T follicular helper cell (primary cell): ENCODE results near the gene NCKAP5L.
"Not testable (repeated sequence)": the region's sequence is repeated elsewhere in the genome, so short reads cannot be mapped to it uniquely, and the experiment has no call there.

Source experiments
- DNase-seq: peaks from one replicate; pipeline ENCODE4 v3.0.0-alpha.2; 2020; ENCODE audit warnings: low read depth

NCKAP5L gene

GRCh38 chr12:49800421-49801140 lies 27.6 kb downstream of the NCKAP5L start:
- DNase-seq = no peak

DNA sequence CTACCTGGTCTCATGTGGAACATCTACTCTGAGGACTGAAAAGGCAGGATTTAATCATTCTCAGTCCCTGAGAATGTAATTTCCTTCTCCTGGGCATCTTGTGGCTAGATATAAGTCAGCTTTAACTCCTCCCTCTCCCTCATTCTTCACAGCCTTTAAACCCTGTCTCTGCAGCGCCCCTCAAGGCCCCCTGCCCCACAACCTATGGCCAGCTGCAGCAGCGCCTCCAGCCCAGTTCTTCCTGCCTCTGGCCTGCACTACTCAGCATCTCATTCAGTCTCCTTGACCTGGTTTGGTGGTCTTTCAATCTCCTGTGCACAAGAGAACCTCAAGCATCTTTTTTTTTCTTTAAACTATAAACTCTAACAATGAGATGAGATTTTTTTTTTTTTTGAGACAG lies 29.3 kb downstream of the NCKAP5L start:
- DNase-seq = no peak

GRCh38 chr12:49798248-49798647 lies 30.0 kb downstream of the NCKAP5L start:
- no peak for DNase-seq

DNA sequence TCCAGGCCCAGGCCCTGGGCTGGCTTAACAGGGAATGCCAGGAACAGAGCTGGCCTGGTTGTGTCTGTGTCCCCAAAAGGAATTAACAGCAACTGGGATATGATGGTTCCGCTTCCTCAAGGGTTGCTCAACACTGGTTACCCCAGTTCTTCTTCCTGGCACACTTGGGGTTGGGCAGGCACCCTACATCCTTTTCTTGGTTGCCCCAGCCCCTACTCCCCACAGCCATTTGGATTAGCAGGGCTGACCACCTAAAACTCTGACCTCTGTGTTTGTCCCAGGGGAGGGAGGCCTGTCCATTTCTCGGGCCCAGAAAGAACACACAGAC lies 30.8 kb downstream of the NCKAP5L start:
- no peak for DNase-seq

DNA sequence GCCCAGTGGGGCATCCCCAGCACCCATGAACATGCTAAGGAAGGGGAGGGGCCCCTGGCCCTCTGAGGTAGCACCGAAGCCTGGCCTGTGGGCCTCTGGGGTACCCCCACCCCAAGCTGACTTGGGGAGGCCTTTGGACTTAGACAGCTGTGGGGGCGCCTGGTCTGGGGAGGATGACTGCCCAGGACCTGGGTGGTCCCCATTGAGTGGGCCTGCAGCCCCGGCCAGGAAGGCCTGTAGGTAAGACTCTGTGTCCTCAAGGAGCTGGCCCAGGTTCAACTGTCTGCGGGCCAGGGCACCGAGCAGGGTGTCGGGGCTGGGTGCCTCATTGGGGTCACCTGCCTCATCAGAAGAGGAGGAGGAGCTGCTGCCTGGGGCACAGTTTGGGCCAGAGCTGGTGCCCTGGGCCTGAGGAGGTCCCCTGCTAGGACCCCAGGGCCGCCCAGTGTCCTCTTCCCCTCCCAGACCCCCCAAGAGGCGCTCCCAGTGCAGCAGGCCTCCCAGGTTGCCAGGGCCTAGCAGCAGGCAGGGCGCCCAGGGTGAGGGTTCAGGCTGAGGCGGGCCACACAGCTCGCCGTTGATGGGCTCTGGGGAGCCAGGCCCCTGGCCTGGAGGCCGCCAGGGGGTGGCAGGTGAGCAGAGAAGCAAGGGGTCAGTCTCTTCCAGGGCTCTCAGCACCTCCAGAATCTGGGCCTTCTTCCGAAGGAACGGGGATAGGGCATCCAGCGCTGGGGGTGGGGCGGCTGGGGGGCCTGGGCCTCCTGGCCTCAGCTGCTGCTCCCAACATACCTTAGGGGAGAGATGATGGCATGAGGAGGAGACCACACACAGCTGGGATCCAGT lies 31.4 kb downstream of the NCKAP5L start:
- no peak for DNase-seq

- DNase-seq = no peak
These were observed 32.1 kb downstream of the NCKAP5L start for GRCh38 chr12:49796155-49796554.

DNA sequence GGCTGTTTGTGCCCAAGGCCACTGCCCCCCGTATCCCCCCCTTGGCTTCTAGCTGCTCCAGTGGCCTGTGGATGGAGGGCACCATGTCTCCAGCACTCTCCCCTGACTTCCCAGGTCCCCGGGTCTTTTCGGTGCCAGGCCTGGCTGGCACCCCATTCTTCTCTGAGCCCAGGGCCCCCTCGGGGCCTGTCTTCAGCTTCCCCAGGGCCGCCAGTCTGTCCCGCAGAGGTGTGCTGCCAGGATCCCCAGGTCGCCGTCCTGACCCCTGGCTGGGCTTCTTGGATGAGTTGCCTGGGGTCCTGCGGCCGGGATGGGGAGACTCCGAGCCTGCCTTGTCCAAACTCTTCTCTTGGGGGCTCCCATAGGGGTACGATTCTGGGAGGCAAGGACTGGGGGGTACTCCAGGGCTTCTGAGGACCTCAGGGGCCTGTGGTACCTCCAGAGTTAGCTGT lies 32.5 kb downstream of the NCKAP5L start:
- no peak for DNase-seq

GRCh38 chr12:49794811-49795653 lies 33.2 kb downstream of the NCKAP5L start:
- DNase-seq = no peak

- DNase-seq = no peak
These were observed 34.2 kb downstream of the NCKAP5L start for GRCh38 chr12:49794021-49794420.

DNA sequence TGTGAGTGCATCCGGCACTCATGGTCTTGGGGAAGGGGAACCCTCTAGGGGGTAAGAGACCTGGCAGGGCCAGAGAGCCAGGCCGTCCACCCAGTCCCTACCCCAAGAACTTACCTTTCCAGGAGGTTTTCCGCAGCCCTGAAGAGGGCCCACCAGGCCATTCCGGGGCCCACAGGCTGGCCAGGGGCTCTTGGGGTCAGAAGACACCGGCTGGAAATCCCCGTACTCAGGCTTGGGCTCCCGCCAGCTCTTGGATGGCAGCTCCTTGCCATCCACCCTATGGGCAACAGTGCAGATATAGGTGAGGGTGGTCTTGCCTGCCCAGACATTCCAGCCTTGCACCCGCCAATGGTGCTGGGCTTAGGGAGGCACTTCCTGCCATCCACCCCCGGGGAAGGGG lies 34.6 kb downstream of the NCKAP5L start:
- DNase-seq = no peak

DNA sequence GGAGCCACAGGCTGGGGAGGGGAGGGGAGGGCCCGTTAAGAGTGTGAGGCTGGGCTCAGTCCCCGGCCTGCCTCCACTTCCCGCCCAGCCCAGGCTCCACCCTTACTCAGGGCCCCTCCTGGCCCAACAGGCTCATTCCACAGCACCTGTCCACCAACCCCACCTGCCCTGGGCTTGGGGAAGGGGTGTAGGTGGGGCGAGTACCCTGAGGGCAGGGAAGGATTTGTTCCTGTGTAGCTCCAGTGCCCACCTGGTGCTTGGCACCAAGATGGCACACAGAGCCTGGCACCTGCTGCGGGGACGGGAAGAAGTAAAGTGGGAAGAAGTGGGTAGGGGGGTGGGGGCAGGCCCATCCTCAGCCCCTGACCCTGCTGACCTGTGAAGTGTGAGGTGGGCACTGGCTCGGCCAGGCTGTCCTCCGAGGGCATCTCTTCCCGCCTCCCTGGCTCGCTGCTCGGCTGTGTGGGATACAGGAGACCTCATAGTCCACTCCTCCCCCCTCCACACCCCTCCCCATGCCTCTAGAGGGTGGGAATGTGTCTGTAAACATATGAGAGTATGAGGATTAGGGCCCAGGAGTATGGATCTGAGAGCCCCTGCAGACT lies 35.1 kb downstream of the NCKAP5L start:
- DNase-seq = no peak

DNA sequence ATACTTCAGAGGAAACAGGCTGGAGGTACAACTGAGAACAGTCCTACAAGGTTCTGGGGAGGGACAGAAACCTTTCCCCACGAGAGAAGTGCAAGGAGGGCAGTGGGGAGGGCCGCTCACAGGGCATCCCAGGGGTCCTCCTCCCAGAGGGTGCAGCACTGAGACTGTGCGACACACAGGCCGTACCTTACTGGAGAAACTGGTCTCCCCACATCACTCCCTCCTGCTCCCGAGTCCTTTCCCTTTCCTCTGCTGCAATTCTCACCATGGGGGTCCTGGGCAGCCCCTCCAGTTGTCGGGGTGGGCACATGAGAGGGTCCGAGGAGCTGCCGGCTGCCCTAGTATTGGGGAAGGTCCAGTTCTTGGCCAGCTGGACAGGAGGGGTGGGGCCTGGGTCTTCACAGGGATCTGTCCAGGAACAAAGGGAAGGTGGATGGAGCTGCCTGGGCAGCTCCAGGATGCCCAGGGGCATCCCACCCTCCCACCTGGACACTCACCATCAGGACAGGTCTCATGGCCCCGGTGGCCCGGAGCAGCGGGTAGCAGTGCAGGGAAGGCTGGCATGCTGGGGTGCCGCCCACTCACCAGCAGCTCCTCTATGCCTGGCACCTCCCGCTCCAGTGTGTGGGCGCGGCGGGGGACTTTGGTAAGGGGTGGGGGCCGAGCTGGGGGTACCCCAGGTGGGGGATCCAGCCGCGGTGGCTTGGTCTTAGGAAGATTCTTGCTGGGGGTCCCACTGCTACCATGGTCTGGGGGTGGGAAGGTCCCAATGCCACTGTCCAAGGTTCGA lies 35.8 kb downstream of the NCKAP5L start:
- no peak for DNase-seq

DNA sequence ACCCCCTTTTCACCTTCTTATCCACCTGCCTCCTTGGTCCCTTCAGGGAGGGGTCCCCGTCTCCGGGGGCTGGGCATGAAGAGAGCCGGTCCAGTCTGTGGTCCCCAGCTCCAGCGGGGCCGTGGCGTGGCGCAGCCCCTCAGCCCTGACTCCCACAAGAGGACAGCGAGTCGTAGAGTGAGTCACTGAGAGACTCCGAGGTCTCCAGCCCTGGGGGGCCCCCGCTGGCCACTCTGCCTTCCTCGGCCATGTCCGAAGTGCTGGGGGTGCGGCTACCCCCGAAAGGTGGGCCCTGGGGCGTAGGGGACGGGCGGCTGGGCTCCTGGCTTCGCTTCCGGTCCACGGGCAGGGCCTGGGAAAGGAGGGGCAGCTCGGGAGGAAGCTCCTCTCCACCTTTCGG lies 36.5 kb downstream of the NCKAP5L start:
- DNase-seq = no peak

GRCh38 chr12:49790741-49791555 lies 37.3 kb downstream of the NCKAP5L start:
- no peak for DNase-seq

DNA sequence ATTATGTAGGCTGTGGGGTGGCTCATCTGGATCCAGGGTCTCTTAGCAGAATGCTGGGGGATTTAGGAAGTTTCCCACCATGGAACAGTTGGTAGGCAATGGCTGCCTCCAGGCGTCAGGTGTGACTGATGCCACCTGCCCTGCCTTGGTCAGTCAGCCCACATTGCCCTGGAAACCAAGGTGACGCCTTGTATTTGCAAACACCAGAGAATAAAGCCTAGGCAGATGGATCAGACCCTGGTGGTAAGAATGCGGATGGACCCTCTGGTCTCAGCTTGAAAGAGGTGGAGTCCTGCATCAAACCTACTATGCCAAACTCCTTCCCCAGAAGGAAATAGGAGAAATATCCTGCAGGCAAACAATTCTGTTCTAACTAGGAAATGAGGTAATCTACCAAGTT lies 38.2 kb downstream of the NCKAP5L start:
- no peak for DNase-seq

GRCh38 chr12:49787672-49788071 lies 40.5 kb downstream of the NCKAP5L start:
- no peak for DNase-seq

GRCh38 chr12:49784756-49785409 lies 43.3 kb downstream of the NCKAP5L start:
- DNase-seq = no peak

DNA sequence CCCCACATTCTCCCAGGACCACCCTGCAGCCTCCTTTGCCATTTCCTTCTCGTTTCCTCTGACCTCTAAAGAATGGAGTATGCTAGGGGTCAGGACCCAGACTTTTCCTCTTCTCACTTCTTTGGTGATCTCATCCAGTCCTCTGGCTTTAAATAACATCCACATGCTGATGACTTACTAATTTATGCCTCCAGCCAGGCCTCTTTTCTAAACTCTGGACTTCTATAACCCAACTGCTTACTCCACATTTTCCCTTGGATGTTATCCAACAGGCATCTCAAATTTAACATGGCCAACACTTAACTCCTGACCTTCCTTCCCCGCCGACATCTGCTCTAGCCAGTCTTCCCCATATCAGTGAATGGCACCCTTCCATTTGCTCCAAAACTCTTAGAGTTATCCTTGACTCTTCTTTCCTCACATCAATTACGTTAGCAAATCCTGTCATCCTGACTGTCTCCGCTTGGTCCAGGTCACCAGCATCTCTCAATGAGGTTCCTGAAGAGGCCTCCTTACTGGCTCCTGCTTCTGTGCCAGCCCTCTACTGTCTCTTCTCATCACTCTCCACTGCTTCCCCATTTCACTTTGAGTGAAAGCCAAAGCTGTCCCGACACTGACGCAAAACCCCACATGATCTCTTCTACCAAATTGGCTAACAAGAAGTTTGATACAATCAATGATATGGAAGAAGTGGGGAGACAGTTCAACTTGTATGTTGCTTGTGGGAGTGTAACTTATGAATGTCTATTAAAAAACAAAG lies 44.1 kb downstream of the NCKAP5L start:
- DNase-seq = no peak

DNA sequence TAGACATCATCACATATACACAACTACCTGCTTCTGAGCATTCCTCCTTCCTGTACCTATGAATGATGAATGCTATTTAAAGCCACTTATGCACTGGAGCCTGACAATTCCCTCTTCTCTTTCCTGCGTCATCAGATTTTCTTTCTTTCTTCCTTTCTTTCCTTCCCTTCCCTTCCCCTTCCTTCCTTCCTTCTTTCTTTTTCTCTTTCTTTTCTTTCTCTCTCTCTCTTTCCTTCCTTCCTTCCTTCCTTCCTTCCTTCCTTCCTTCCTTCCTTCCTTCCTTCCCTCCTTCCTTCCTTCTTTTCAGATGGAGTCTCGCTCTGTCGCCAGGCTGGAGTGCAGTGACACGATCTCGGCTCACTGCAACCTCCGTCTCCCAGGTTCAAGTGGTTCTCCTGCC lies 47.3 kb downstream of the NCKAP5L start:
- DNase-seq = not testable (repeated sequence)
